Measurements from ENCODE around the gene CAMTA1. TPM values are rescaled to one million over a fixed set of nuclear protein-coding genes. Genes with fewer than 3 reads are reported as not detected.
A peak's percentile ranks its signal among the peaks of the same experiment; 100 is the strongest.

CAMTA1 gene
- total and polyA plus RNA-seq, 8 donors, result 13.0 to 54.2 (median 23.6) TPM

- Histone ChIP-seq H3K9me3 (no peaks in the 10 kb centered on the region), H3K27me3 (no peaks in the 10 kb centered on the region), H3K36me3 (no peaks in the 10 kb centered on the region), H3K4me3 (no peak overlapping the region), H3K4me1 (no peaks in the 10 kb centered on the region), H3K27ac (no peak overlapping the region)
- ATAC-seq, result no peak
- WGBS, 2 donors, result 0 to 55% methylated on average over 1 of the region's 1 CpG
- no peak for TF ChIP-seq CTCF (IDR thresholded peaks at IDR 0.05)
- intact Hi-C loops (cut with DNase I), result no loop called here
- DNase-seq, result no peak
- no peak for FAIRE-seq
Observed at GRCh38 chr1:7755448-7755847, 970.2 kb downstream of the CAMTA1 start.

- FAIRE-seq (no peak), DNase-seq (no peak), ATAC-seq (no peak)
- intact Hi-C loops (cut with DNase I), result no loop called here
- 83 to 84% methylated on average over 6 of the region's 6 CpGs for WGBS, 2 donors
- Histone ChIP-seq H3K4me3 (no peak overlapping the region), H3K27ac (no peak overlapping the region), H3K9me3 (no peaks in the 10 kb centered on the region), H3K4me1 (no peaks in the 10 kb centered on the region), H3K27me3 (no peaks in the 10 kb centered on the region), H3K36me3 (no peaks in the 10 kb centered on the region)
- TF ChIP-seq CTCF (IDR thresholded peaks at IDR 0.05), result no peak
Observed at GRCh38 chr1:7760245-7760644, 975.0 kb downstream of the CAMTA1 start.

- intact Hi-C loops (cut with DNase I), result no loop called here
- Histone ChIP-seq H3K27me3 (no peaks in the 10 kb centered on the region), H3K36me3 (no peaks in the 10 kb centered on the region), H3K27ac (no peak overlapping the region), H3K4me3 (no peak overlapping the region), H3K9me3 (no peaks in the 10 kb centered on the region), H3K4me1 (no peaks in the 10 kb centered on the region)
- 45 to 57% methylated on average over 3 of the region's 3 CpGs for WGBS, 2 donors
- TF ChIP-seq CTCF (IDR thresholded peaks at IDR 0.05), result no peak
- DNase-seq (no peak), ATAC-seq (peak in 1 of 4 donors; percentile 32), FAIRE-seq (no peak)
Observed at GRCh38 chr1:7761103-7761502, 975.8 kb downstream of the CAMTA1 start.

GRCh38 chr1:7767176-7767575 is 981.9 kb downstream of the CAMTA1 start:
- no peak for DNase-seq
- Histone ChIP-seq H3K4me3 (no peak overlapping the region), H3K4me1 (peaks cover 0 to 5% (median 0%) of the 10 kb centered on the region in 3 donors), H3K9me3 (no peaks in the 10 kb centered on the region), H3K36me3 (no peaks in the 10 kb centered on the region), H3K27me3 (no peaks in the 10 kb centered on the region), H3K27ac (no peak overlapping the region)
- WGBS, 2 donors, result 53 to 69% methylated on average over 4 of the region's 4 CpGs
- intact Hi-C loops (cut with DNase I), result no loop called here
- ATAC-seq, result no peak
- no peak for TF ChIP-seq CTCF (IDR thresholded peaks at IDR 0.05)
- FAIRE-seq, result no peak

- no peak for TF ChIP-seq CTCF (IDR thresholded peaks at IDR 0.05)
- H3K27me3 ChIP-seq, result no peaks in the 10 kb centered on the region
- peaks cover 0 to 11% (median 0%) of the 10 kb centered on the region in 3 donors for H3K4me1 ChIP-seq
- intact Hi-C loops (cut with DNase I), result no loop called here
- H3K9me3 ChIP-seq, result no peaks in the 10 kb centered on the region
- DNase-seq, result no peak
- FAIRE-seq, result no peak
- 53 to 62% methylated on average over 2 of the region's 2 CpGs for WGBS, 2 donors
- no peak for ATAC-seq
- no peaks in the 10 kb centered on the region for H3K36me3 ChIP-seq
- H3K4me3 ChIP-seq, result no peak overlapping the region
- H3K27ac ChIP-seq, result no peak overlapping the region
Observed at GRCh38 chr1:7768583-7768982, 983.3 kb downstream of the CAMTA1 start.
